Measurements from ENCODE around the gene LRRC4C.
A peak's percentile ranks its signal among the peaks of the same experiment; 100 is the strongest.

LRRC4C gene

GRCh38 chr11:40161854-40162410, 1297.5 kb downstream of the LRRC4C start:
- no peak for DNase-seq

- no peak for DNase-seq
Observed at GRCh38 chr11:40160418-40160817, 1299.0 kb downstream of the LRRC4C start.

- no peak for DNase-seq
Observed at GRCh38 chr11:40149721-40150120, 1309.7 kb downstream of the LRRC4C start.

DNA sequence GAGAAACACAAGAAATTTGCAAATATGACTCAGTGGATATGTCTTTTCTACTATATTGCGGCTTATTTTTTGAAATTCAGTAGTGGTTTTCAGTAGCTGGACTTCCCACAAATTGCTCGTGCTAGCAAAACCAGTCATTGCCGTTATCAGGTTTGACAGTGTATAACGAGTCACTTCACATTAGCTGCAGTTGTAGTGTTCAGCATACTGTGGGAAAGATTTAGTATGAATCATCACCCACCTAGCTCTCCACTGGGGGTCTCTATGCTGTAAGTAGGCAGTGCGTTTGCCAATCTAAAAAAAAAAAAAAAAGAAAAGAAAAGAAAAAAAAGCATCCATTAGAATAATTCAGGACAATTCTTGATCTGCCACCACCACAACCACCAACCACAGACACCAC, 1318.9 kb downstream of the LRRC4C start:
- DNase-seq, result no peak

DNA sequence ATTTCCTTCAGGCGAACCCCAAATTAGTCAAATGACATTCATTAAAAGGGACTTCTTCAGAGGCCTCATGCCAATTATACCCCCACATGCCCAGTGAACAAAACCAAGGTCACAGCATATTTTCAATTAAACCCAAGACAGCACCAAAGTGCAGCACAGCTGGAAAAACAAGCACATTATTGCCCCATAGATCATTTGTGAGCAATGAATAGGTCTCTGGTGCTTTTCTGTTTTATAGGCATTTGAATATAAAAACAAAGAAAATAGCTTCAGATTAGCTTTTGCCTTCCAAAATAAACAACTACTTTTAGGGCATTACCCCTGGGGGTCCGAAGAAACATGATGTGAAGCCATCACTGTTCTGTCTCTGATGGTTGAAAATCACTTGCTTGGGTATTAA, 1319.9 kb downstream of the LRRC4C start:
- DNase-seq, result no peak

GRCh38 chr11:40139066-40139465, 1320.4 kb downstream of the LRRC4C start:
- DNase-seq, result no peak

- no peak for DNase-seq
Observed at GRCh38 chr11:40134820-40135570, 1324.5 kb downstream of the LRRC4C start.

DNA sequence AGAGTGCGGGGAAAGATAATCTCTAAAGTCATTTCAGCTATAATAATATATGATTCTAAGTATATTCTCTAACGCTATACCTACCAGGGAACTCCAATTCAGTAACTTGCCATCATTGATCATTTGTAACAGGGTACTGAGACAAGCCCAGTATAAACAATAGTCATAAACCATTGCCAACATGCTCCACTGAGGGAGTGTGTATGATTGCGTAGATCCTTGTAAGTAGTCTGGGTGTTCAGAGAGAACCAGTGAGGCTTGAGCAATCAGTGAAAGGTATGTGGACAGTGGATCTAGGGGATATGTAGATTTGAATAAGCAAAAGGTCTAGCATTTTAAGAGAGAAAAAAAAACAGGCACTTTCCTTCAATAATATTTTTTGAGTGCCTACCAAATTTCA, 1326.0 kb downstream of the LRRC4C start:
- no peak for DNase-seq

GRCh38 chr11:40132912-40133311, 1326.5 kb downstream of the LRRC4C start:
- no peak for DNase-seq

- no peak for DNase-seq
Observed at GRCh38 chr11:40130427-40130826, 1329.0 kb downstream of the LRRC4C start.

GRCh38 chr11:40129266-40129665, 1330.2 kb downstream of the LRRC4C start:
- DNase-seq, result peak in 1 of 4 experiments; percentile 33

DNA sequence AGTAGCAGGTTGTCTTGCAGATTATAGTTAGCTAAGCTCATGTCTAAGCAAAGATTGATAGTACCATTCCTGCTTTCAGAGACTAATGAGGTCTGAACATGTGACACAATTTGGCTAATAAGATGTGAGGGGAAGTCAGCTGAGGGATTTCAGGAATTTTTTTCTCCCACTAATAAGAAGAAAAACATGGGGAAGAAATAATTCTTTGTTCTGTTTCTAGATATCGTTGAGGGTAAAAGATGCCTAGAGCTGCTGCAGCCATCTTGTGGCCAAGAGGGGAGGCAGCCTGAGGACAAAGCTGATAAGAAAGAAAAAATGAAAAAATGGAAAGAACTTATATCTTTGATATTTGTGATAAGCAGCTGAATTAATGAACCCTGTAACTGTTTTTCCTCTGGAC, 1334.4 kb downstream of the LRRC4C start:
- peak in 1 of 4 experiments; percentile 31 for DNase-seq

- DNase-seq, result no peak
Observed at GRCh38 chr11:40119661-40120060, 1339.8 kb downstream of the LRRC4C start.

DNA sequence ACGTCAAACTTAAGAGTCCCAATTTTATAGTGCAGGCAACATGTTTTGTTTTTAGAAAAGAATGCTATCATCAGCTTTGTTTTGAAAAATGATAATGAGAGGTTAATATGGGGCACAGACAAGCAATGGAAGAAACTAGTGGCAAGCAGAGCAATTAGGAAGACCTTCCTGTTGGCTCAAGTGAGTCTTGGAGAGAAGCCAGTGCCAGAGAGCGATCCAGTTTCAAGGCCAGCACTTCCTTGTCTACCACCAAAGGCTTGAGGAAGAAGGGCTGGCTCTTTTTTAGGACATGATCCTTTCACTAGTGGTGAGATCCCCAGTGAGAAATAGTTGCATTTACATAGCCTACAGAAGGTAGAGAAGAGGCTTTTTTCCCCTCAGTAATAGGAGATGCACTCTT, 1340.7 kb downstream of the LRRC4C start:
- no peak for DNase-seq

DNA sequence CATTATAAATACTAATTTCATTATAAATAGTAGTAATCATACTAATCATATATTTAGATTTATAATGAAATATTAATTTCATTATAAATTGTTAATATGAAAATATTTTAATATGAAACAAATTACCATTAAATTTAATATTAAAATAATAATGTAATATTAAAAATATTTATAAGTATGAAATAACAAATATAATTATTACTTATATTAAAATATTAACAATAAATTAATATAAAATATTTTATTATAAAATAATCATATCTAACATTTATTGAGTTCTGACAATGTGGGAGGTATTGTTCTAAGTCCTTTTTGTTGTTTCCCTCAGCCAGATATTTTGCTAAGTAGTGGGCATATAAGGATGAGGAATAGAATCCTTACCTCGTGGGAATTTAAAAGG, 1341.4 kb downstream of the LRRC4C start:
- no peak for DNase-seq

DNA sequence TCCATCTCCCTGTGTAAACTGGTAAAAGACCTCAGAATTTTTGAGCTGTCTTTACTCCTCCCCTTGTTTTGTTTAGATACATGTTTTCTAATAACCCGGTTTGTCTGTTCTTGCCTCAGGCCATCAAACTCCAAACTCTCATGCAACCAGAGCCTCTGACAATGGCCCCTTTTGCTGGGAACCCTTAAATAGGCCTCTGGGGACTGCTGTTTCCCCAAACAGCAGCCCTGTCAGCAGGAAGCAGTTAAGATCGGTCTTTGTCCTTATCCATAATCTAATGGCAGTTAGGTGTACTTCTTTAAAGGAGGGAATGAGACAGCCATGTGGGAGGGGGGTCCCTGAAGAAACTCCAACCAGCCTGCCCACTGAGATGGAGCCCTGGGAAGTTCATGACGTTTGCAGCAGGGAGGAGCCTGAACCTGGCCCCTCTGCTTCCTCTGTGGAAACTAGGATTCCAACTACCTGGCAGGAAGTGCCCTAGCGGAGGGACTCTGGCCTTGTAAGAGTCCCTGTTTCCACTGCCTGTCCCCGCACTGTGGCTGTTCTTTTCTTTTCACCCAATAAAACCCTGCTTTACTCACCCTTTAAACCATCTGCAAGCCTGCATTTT, 1354.4 kb downstream of the LRRC4C start:
- no peak for DNase-seq

- DNase-seq, result no peak
Observed at GRCh38 chr11:40100781-40101180, 1358.7 kb downstream of the LRRC4C start.

DNA sequence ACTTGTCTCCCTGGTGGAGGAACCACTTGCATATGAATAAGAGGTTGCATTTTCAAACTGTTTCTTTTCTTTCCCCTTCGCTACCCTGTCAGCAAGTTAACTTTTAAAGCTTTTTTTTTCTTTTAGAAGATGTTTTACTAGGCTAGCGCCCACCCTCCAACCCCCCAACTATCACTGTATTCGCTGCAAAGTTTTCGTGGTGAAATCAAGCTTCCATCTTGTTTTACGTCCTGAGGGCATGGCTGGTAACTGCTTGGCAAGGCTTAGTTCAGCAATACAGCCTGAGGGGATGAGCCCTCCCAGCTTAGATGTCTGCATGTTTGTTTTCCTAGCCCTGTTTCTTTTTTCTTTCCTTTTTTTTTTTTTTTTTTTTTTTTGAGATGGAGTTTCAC, 1359.3 kb downstream of the LRRC4C start:
- DNase-seq, result no peak

GRCh38 chr11:40099426-40100161, 1359.9 kb downstream of the LRRC4C start:
- DNase-seq, result peak in 2 of 4 experiments; percentile 7 to 31

- no peak for DNase-seq
Observed at GRCh38 chr11:40095446-40095845, 1364.0 kb downstream of the LRRC4C start.

DNA sequence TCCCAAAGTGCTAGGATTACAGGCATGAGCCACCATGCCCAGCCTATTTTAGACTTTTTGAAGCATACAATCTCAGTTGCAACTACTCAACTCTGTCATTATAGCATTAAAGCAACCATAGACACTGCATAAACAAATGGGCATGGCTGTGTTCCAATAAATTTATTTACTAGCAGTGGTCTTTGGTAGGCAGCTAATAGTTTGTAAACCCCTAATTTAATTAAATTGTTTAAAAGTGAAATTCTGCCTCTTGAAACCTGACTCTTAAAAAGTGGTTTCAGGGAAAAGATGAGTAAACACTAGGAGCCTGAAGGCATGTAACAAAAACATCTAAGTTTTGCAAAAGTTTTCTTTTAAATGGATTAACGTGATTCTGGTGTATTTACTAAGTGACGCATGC, 1364.5 kb downstream of the LRRC4C start:
- no peak for DNase-seq

GRCh38 chr11:40080434-40080833, 1379.0 kb downstream of the LRRC4C start:
- DNase-seq, result no peak
